ENCODE results near the gene NUP50.
"Not testable (repeated sequence)": the region's sequence is repeated elsewhere in the genome, so short reads cannot be mapped to it uniquely, and the experiment has no call there.

Gene NUP50

GRCh38 chr22:45190202-45190872, 26.6 kb downstream of the NUP50 start:
- no peaks in the 10 kb centered on the region for H3K36me3 ChIP-seq (replicated peaks)
- TF ChIP-seq CTCF (IDR thresholded peaks at IDR 0.05; ENCODE audit: low read depth, low read length, missing control alignments): no peak
- no peak for DNase-seq
- in situ Hi-C loops (cut with HindIII; ENCODE audit: low pct_ligation_motif_present, low sequenced_read_pairs): no loop called here
- H3K4me3 ChIP-seq (ENCODE audit: low read depth, low read length): no peak overlapping the region
- no peaks in the 10 kb centered on the region for H3K27me3 ChIP-seq (replicated peaks)
- no peak overlapping the region for H3K27ac ChIP-seq

GRCh38 chr22:45191746-45192145, 28.0 kb downstream of the NUP50 start:
- H3K27ac ChIP-seq; in situ Hi-C loops (cut with HindIII; ENCODE audit: low pct_ligation_motif_present, low sequenced_read_pairs); H3K27me3 ChIP-seq (replicated peaks); DNase-seq; H3K36me3 ChIP-seq (replicated peaks); H3K4me3 ChIP-seq (ENCODE audit: low read depth, low read length): not testable (repeated sequence)

GRCh38 chr22:45192701-45193187, 29.0 kb downstream of the NUP50 start:
- in situ Hi-C loops (cut with HindIII; ENCODE audit: low pct_ligation_motif_present, low sequenced_read_pairs): no loop called here
- TF ChIP-seq CTCF (IDR thresholded peaks at IDR 0.05; ENCODE audit: low read depth, low read length, missing control alignments): peak; percentile 51
- Histone ChIP-seq H3K27ac (no peak overlapping the region), H3K36me3 (replicated peaks) (peaks cover 7% of the 10 kb centered on the region), H3K27me3 (replicated peaks) (no peaks in the 10 kb centered on the region), H3K4me3 (ENCODE audit: low read depth, low read length) (no peak overlapping the region)
- no peak for DNase-seq

GRCh38 chr22:45194686-45195085, 31.0 kb downstream of the NUP50 start:
- Histone ChIP-seq H3K27ac (no peak overlapping the region), H3K4me3 (ENCODE audit: low read depth, low read length) (no peak overlapping the region), H3K36me3 (replicated peaks) (peaks cover 11% of the 10 kb centered on the region), H3K27me3 (replicated peaks) (no peaks in the 10 kb centered on the region)
- no peak for TF ChIP-seq CTCF (IDR thresholded peaks at IDR 0.05; ENCODE audit: low read depth, low read length, missing control alignments)
- no peak for DNase-seq
- in situ Hi-C loops (cut with HindIII; ENCODE audit: low pct_ligation_motif_present, low sequenced_read_pairs): no loop called here

GRCh38 chr22:45195616-45196015, 31.9 kb downstream of the NUP50 start:
- in situ Hi-C loops (cut with HindIII; ENCODE audit: low pct_ligation_motif_present, low sequenced_read_pairs): no loop called here
- no peak overlapping the region for H3K4me3 ChIP-seq (ENCODE audit: low read depth, low read length)
- H3K27me3 ChIP-seq (replicated peaks): no peaks in the 10 kb centered on the region
- H3K36me3 ChIP-seq (replicated peaks): peaks cover 11% of the 10 kb centered on the region
- H3K27ac ChIP-seq: no peak overlapping the region
- no peak for DNase-seq
- no peak for TF ChIP-seq CTCF (IDR thresholded peaks at IDR 0.05; ENCODE audit: low read depth, low read length, missing control alignments)

- in situ Hi-C loops (cut with HindIII; ENCODE audit: low pct_ligation_motif_present, low sequenced_read_pairs): no loop called here
- peaks cover 11% of the 10 kb centered on the region for H3K36me3 ChIP-seq (replicated peaks)
- no peak for TF ChIP-seq CTCF (IDR thresholded peaks at IDR 0.05; ENCODE audit: low read depth, low read length, missing control alignments)
Observed at GRCh38 chr22:45196308-45196707, 32.6 kb downstream of the NUP50 start.

More at GRCh38 chr22:45196308-45196707, 32.6 kb downstream of the NUP50 start:
- Histone ChIP-seq H3K27ac (no peak overlapping the region), H3K27me3 (replicated peaks) (no peaks in the 10 kb centered on the region), H3K4me3 (ENCODE audit: low read depth, low read length) (no peak overlapping the region)
- DNase-seq: no peak

Data from brain microvascular endothelial cell (primary cell).